CD14-positive monocyte (primary cell): ENCODE measurements around the gene JUP. TPM values are rescaled to one million over a fixed set of nuclear protein-coding genes. Genes with fewer than 3 reads are reported as not detected.

Experiments
- DNase-seq, 3 donors: peaks; one replicate each; pipeline ENCODE4 v3.0.0-alpha.2; 2011 to 2022
- H2AFZ ChIP-seq: 2 replicates; pipeline ENCODE4 v1.6.0; 2012; ENCODE audit warnings: mild to moderate bottlenecking, low read depth, low read length, inconsistent platforms; ENCODE audit not compliant: insufficient read depth, poor library complexity, severe bottlenecking
- H3K27ac ChIP-seq, 2 donors: 1 replicate in 1 of 2; 2 replicates in 1 of 2; pipeline ENCODE4 v1.5.1; 2012 to 2013; ENCODE audit warnings: low read length in 2 of 2, control low read depth in 1 of 2, inconsistent platforms in 1 of 2, low read depth in 1 of 2, mild to moderate bottlenecking in 1 of 2
- H3K27me3 ChIP-seq, 2 donors: one replicate each; pipeline versions ENCODE4 v1.6.0 to v1.6.1; 2011 to 2013; ENCODE audit warnings: low read length in 2 of 2; ENCODE audit not compliant: control insufficient read depth in 2 of 2, insufficient read depth in 2 of 2
- H3K36me3 ChIP-seq, 2 donors: replicated peaks in 1 of 2; 1 replicate in 1 of 2; 2 replicates in 1 of 2; pipeline versions ENCODE4 v1.5.1 to v1.6.1; 2012 to 2013; ENCODE audit warnings: low read length in 2 of 2, control low read depth in 1 of 2, inconsistent platforms in 1 of 2, mild to moderate bottlenecking in 1 of 2; ENCODE audit not compliant: insufficient read depth in 2 of 2, control insufficient read depth in 1 of 2
- H3K4me1 ChIP-seq, 2 donors: 1 replicate in 1 of 2; 2 replicates in 1 of 2; pipeline versions ENCODE4 v1.5.1 to v1.6.1; 2012 to 2013; ENCODE audit warnings: low read length in 2 of 2, control low read depth in 1 of 2, inconsistent platforms in 1 of 2, mild to moderate bottlenecking in 1 of 2, moderate library complexity in 1 of 2; ENCODE audit not compliant: insufficient read depth in 2 of 2, control insufficient read depth in 1 of 2
- H3K4me2 ChIP-seq: replicated peaks from 2 replicates; pipeline ENCODE3; 2012; ENCODE audit warnings: low read length, moderate library complexity, mild to moderate bottlenecking; ENCODE audit not compliant: poor library complexity, severe bottlenecking; ENCODE audit errors: extremely low read depth
- H3K4me3 ChIP-seq, 3 experiments: fragments of 200-600 bp in 1 of 3; sonication (generic) in 1 of 3; replicated peaks in 1 of 3; 1 replicate in 2 of 3; 2 replicates in 1 of 3; pipeline ENCODE4 v1.5.1; 2011 to 2013; ENCODE audit warnings: low read length in 3 of 3, mild to moderate bottlenecking in 3 of 3, control low read depth in 2 of 3, low read depth in 2 of 3, inconsistent platforms in 1 of 3, moderate library complexity in 1 of 3
- H3K79me2 ChIP-seq: 2 replicates; pipeline ENCODE4 v1.6.0; 2012; ENCODE audit warnings: mild to moderate bottlenecking, control low read depth, inconsistent platforms, low read length, moderate library complexity; ENCODE audit not compliant: insufficient read depth
- H3K9ac ChIP-seq: 2 replicates; pipeline ENCODE4 v1.6.0; 2017; ENCODE audit warnings: low read length, mild to moderate bottlenecking; ENCODE audit not compliant: insufficient read depth, poor library complexity, severe bottlenecking
- H3K9me3 ChIP-seq, 2 donors: replicated peaks in 1 of 2; 1 replicate in 1 of 2; 2 replicates in 1 of 2; pipeline versions ENCODE4 v1.5.1 to v1.6.1; 2012 to 2013; ENCODE audit warnings: low read length in 2 of 2, control low read depth in 1 of 2; ENCODE audit not compliant: control insufficient read depth in 1 of 2, insufficient read depth in 1 of 2
- H4K20me1 ChIP-seq: 2 replicates; pipeline ENCODE4 v1.6.0; 2012; ENCODE audit warnings: mild to moderate bottlenecking, low read length, control low read depth, moderate library complexity; ENCODE audit not compliant: insufficient read depth
- H3K27ac Mint-ChIP-seq, 7 donors: one replicate each; pipeline ENCODE4 v1.8.0; 2020; ENCODE audit warnings: mild to moderate bottlenecking in 7 of 7, mixed read lengths in 7 of 7, moderate library complexity in 6 of 7, inconsistent platforms in 2 of 7
- H3K27me3 Mint-ChIP-seq, 3 donors: one replicate each; pipeline ENCODE4 v1.8.0; 2021 to 2022; ENCODE audit warnings: low read depth in 3 of 3, mild to moderate bottlenecking in 3 of 3, mixed read lengths in 3 of 3, moderate library complexity in 3 of 3, inconsistent platforms in 1 of 3
- H3K36me3 Mint-ChIP-seq, 2 donors: one replicate each; pipeline ENCODE4 v1.8.0; 2020; ENCODE audit warnings: mixed read lengths in 2 of 2, inconsistent platforms in 1 of 2, mild to moderate bottlenecking in 1 of 2
- H3K4me1 Mint-ChIP-seq: one replicate; pipeline ENCODE4 v1.8.0; 2020; ENCODE audit warnings: mild to moderate bottlenecking, mixed read lengths
- H3K4me3 Mint-ChIP-seq, 2 donors: one replicate each; pipeline ENCODE4 v1.8.0; 2020; ENCODE audit warnings: mild to moderate bottlenecking in 2 of 2, mixed read lengths in 2 of 2, moderate library complexity in 1 of 2
- H3K9me3 Mint-ChIP-seq, 7 donors: one replicate each; pipeline ENCODE4 v1.8.0; 2020 to 2022; ENCODE audit warnings: mixed read lengths in 7 of 7, mild to moderate bottlenecking in 6 of 7, moderate library complexity in 6 of 7, inconsistent platforms in 2 of 7
- CTCF ChIP-seq: fragments of 200-600 bp; IDR thresholded peaks from one replicate; pipeline ENCODE4 v1.8.0; 2022; ENCODE audit warnings: antibody characterized with exemption, mild to moderate bottlenecking
- WGBS: methylation state at CpG from one replicate; pipeline ENCODE4 v1.1.5; 2013; ENCODE audit warnings: missing lambda C conversion rate; ENCODE audit not compliant: insufficient coverage; 5-methylcytosine and 5-hydroxymethylcytosine counted together
- intact Hi-C, 2 donors: fragments of 100-400 bp; cut with micrococcal nuclease; formaldehyde crosslinking; loops; one replicate each; pipeline versions ENCODE4 v1.15.0 to v1.15.1; 2023
- polyA plus RNA-seq, 3 donors: library from polyadenylated mRNA; depleted of rRNA in 1 of 3; unstranded in 2 of 3; stranded (reverse) in 1 of 3; fragments of 300-500 nt in 2 of 3; fragments of >200 nt in 1 of 3; fragmentation: Illumina TruSeq in 2 of 3; gene quantifications; 1 replicate in 2 of 3; 2 replicates in 1 of 3; pipeline ENCODE4 v1.2.3, GENCODE V29; 2012 to 2021

The JUP gene
- polyA plus RNA-seq, 3 donors = 14.0 to 22.1 (median 15.4) TPM

GRCh38 chr17:41723801-41724475 is 62.6 kb downstream of the JUP start:
- intact Hi-C loops = no loop called here
- Mint-ChIP-seq H3K36me3 (no peaks in the 10 kb centered on the region), H3K9me3 (peaks cover 0 to 2% (median 0%) of the 10 kb centered on the region in 7 donors), H3K4me1 (no peaks in the 10 kb centered on the region), H3K27ac (no peak overlapping the region), H3K4me3 (no peak overlapping the region), H3K27me3 (peaks cover 0 to 7% (median 5%) of the 10 kb centered on the region in 3 donors)
- H3K27me3 ChIP-seq = no peaks in the 10 kb centered on the region
- TF ChIP-seq CTCF = no peak
- H3K9me3 ChIP-seq = no peaks in the 10 kb centered on the region
- H3K4me3 ChIP-seq = no peak overlapping the region
- no peak overlapping the region for H3K4me2 ChIP-seq
- no peaks in the 10 kb centered on the region for H3K4me1 ChIP-seq
- DNase-seq = no peak
- no peak overlapping the region for H3K27ac ChIP-seq
- H3K9ac ChIP-seq = no peak overlapping the region
- WGBS = 96% methylated on average over 3 of the region's 12 CpGs
- no peaks in the 10 kb centered on the region for H3K79me2 ChIP-seq
- H2AFZ ChIP-seq = no peak overlapping the region
- H3K36me3 ChIP-seq = no peaks in the 10 kb centered on the region
- no peaks in the 10 kb centered on the region for H4K20me1 ChIP-seq

- H3K27me3 Mint-ChIP-seq = peaks cover 0 to 7% (median 5%) of the 10 kb centered on the region in 3 donors
- Histone ChIP-seq H3K27ac (no peak overlapping the region), H3K27me3 (no peaks in the 10 kb centered on the region), H3K36me3 (no peaks in the 10 kb centered on the region), H3K9ac (no peak overlapping the region), H2AFZ (no peak overlapping the region), H3K79me2 (no peaks in the 10 kb centered on the region), H3K4me2 (no peak overlapping the region), H3K4me1 (peaks cover 10 to 11% of the 10 kb centered on the region in 2 donors), H3K4me3 (no peak overlapping the region), H3K9me3 (no peaks in the 10 kb centered on the region), H4K20me1 (no peaks in the 10 kb centered on the region)
- peaks cover 9% of the 10 kb centered on the region for H3K4me1 Mint-ChIP-seq
- TF ChIP-seq CTCF = no peak
- DNase-seq = no peak
- intact Hi-C loops = no loop called here
- no peak overlapping the region for H3K4me3 Mint-ChIP-seq
- H3K36me3 Mint-ChIP-seq = no peaks in the 10 kb centered on the region
- 83% methylated on average over 4 of the region's 7 CpGs for WGBS
- no peak overlapping the region for H3K27ac Mint-ChIP-seq
- H3K9me3 Mint-ChIP-seq = peaks cover 0 to 2% (median 0%) of the 10 kb centered on the region in 7 donors
Measured at GRCh38 chr17:41722231-41722630, 64.3 kb downstream of the JUP start.
